Measurements from ENCODE around the gene MARK4.

DNA sequence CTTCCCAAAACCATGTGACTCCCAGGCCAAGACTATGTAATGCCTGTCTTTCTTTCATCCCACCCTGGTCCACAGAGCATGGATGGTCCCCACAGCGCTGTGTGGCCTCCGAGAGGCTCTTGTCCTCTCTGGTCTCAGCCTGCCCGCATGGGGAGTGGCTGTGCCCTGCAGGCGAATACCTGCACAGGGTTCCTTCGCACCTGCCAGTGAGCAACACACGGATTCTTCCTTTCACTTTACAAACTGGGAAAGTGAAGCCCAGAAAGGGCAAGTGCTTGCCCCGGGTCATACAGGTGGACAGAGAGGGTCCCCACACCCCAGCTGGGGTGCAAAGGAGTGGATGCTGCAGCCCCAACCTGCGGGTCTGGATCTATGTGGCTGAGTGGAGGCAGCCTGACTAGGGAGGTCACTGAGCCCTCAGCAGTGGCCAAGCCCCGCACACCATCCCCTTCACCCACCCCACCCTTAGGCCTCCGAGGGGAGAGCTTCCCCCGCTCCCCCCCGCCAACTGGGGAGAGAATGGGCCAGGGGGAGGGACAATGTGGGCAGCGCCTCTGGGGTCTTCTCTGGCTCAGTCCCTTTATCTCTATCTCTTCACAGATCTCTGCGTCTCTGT lies 747 bp upstream of the MARK4 start:
- no peak for TF ChIP-seq POLR2A (IDR thresholded peaks at IDR 0.05)
- TF ChIP-seq, protein P1, sequence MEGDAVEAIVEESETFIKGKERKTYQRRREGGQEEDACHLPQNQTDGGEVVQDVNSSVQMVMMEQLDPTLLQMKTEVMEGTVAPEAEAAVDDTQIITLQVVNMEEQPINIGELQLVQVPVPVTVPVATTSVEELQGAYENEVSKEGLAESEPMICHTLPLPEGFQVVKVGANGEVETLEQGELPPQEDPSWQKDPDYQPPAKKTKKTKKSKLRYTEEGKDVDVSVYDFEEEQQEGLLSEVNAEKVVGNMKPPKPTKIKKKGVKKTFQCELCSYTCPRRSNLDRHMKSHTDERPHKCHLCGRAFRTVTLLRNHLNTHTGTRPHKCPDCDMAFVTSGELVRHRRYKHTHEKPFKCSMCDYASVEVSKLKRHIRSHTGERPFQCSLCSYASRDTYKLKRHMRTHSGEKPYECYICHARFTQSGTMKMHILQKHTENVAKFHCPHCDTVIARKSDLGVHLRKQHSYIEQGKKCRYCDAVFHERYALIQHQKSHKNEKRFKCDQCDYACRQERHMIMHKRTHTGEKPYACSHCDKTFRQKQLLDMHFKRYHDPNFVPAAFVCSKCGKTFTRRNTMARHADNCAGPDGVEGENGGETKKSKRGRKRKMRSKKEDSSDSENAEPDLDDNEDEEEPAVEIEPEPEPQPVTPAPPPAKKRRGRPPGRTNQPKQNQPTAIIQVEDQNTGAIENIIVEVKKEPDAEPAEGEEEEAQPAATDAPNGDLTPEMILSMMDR (IDR thresholded peaks at IDR 0.05): no peak

All from esophagus squamous epithelium (tissue), 4 donors.